ENCODE results near the gene ALDH1L1.

Gene ALDH1L1

GRCh38 chr3:126137490-126138130 lies 42.8 kb downstream of the ALDH1L1 start:
- no peaks in the 10 kb centered on the region for H3K36me3 ChIP-seq
- TF ChIP-seq, protein P1, sequence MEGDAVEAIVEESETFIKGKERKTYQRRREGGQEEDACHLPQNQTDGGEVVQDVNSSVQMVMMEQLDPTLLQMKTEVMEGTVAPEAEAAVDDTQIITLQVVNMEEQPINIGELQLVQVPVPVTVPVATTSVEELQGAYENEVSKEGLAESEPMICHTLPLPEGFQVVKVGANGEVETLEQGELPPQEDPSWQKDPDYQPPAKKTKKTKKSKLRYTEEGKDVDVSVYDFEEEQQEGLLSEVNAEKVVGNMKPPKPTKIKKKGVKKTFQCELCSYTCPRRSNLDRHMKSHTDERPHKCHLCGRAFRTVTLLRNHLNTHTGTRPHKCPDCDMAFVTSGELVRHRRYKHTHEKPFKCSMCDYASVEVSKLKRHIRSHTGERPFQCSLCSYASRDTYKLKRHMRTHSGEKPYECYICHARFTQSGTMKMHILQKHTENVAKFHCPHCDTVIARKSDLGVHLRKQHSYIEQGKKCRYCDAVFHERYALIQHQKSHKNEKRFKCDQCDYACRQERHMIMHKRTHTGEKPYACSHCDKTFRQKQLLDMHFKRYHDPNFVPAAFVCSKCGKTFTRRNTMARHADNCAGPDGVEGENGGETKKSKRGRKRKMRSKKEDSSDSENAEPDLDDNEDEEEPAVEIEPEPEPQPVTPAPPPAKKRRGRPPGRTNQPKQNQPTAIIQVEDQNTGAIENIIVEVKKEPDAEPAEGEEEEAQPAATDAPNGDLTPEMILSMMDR (IDR thresholded peaks at IDR 0.05; ENCODE audit: low read depth, low read length): no peak
- H3K9me3 ChIP-seq (ENCODE audit: severe bottlenecking): no peaks in the 10 kb centered on the region
- H3K27ac ChIP-seq: no peak overlapping the region
- no peak overlapping the region for H3K4me3 ChIP-seq (ENCODE audit: low read depth, low read length)
- no peak for DNase-seq
- no peaks in the 10 kb centered on the region for H3K27me3 ChIP-seq (ENCODE audit: insufficient read depth, low read depth, severe bottlenecking)

- H3K36me3 ChIP-seq: no peaks in the 10 kb centered on the region
- H3K9me3 ChIP-seq (ENCODE audit: severe bottlenecking): no peaks in the 10 kb centered on the region
- no peak overlapping the region for H3K27ac ChIP-seq
- H3K27me3 ChIP-seq (ENCODE audit: insufficient read depth, low read depth, severe bottlenecking): no peaks in the 10 kb centered on the region
- DNase-seq: peak; percentile 5
- TF ChIP-seq, protein P1 (IDR thresholded peaks at IDR 0.05; ENCODE audit: low read depth, low read length): no peak
- no peak overlapping the region for H3K4me3 ChIP-seq (ENCODE audit: low read depth, low read length)
Measured at GRCh38 chr3:126136428-126137220, 43.8 kb downstream of the ALDH1L1 start.

GRCh38 chr3:126135406-126136076 lies 44.8 kb downstream of the ALDH1L1 start:
- H3K9me3 ChIP-seq (ENCODE audit: severe bottlenecking): no peaks in the 10 kb centered on the region
- no peaks in the 10 kb centered on the region for H3K36me3 ChIP-seq
- no peaks in the 10 kb centered on the region for H3K27me3 ChIP-seq (ENCODE audit: insufficient read depth, low read depth, severe bottlenecking)
- no peak overlapping the region for H3K27ac ChIP-seq
- DNase-seq: peak; percentile 2
- no peak overlapping the region for H3K4me3 ChIP-seq (ENCODE audit: low read depth, low read length)
- TF ChIP-seq, protein P1 (IDR thresholded peaks at IDR 0.05; ENCODE audit: low read depth, low read length): no peak

- Histone ChIP-seq H3K27ac (no peak overlapping the region), H3K4me3 (ENCODE audit: low read depth, low read length) (no peak overlapping the region), H3K36me3 (no peaks in the 10 kb centered on the region), H3K9me3 (ENCODE audit: severe bottlenecking) (no peaks in the 10 kb centered on the region), H3K27me3 (ENCODE audit: insufficient read depth, low read depth, severe bottlenecking) (no peaks in the 10 kb centered on the region)
- TF ChIP-seq, protein P1 (IDR thresholded peaks at IDR 0.05; ENCODE audit: low read depth, low read length): no peak
- DNase-seq: peak; percentile 4
Measured at GRCh38 chr3:126135071-126135405, 45.3 kb downstream of the ALDH1L1 start.

GRCh38 chr3:126134219-126134975 lies 46.0 kb downstream of the ALDH1L1 start:
- no peak overlapping the region for H3K27ac ChIP-seq
- H3K9me3 ChIP-seq (ENCODE audit: severe bottlenecking): no peaks in the 10 kb centered on the region
- H3K4me3 ChIP-seq (ENCODE audit: low read depth, low read length): no peak overlapping the region
- no peaks in the 10 kb centered on the region for H3K27me3 ChIP-seq (ENCODE audit: insufficient read depth, low read depth, severe bottlenecking)
- no peaks in the 10 kb centered on the region for H3K36me3 ChIP-seq
- peak; percentile 82 for DNase-seq
- TF ChIP-seq, protein P1 (IDR thresholded peaks at IDR 0.05; ENCODE audit: low read depth, low read length): peak; percentile 83

All from WERI-Rb-1 (cell line).